ENCODE measurements around the gene ZNF710. TPM values are rescaled to one million over a fixed set of nuclear protein-coding genes. Genes with fewer than 3 reads are reported as not detected.

Gene ZNF710
- total and polyA plus RNA-seq, 9 of the 15 experiments (the other 6 are each of a cell fraction or from before 2014, with no cell fraction given) = 0.56 to 14.2 (median 5.2) TPM

DNA sequence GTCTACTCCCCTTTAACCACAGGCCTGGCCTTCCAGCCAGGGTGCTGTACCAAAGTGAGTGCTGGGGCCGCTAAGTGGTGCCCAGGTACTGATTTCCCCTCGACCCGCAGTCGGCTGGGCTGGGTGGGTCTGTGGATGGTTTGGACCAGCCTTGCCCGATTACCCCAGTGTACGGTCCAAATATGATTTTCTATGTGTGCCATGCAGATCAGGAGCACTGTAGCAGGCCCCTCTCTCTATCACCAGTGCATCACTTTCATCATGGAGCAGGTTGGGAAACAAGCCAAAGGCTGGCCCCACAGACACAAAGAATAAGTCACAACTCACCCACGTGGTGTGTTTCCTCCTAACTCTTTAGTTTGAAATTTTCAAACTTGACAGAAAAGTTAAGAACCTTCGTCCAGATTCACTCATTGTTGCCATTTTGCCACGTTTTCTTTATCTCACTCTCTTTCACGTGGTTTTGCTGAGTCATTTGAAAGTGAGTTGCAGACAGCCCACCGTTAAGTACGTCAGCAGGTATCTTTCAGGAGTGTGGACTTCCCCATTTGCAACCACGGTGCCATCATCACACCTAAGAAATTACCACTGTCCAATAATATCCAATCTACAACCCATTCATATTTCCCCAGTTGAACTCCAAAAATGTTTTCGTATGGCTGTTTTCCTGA, 37.0 kb downstream of the ZNF710 start (continued):
- TF ChIP-seq, protein P1, sequence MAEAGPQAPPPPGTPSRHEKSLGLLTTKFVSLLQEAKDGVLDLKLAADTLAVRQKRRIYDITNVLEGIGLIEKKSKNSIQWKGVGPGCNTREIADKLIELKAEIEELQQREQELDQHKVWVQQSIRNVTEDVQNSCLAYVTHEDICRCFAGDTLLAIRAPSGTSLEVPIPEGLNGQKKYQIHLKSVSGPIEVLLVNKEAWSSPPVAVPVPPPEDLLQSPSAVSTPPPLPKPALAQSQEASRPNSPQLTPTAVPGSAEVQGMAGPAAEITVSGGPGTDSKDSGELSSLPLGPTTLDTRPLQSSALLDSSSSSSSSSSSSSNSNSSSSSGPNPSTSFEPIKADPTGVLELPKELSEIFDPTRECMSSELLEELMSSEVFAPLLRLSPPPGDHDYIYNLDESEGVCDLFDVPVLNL (CRISPR knock-in tag; IDR thresholded peaks at IDR 0.05; ENCODE audit: low read depth) = no peak
- TF ChIP-seq, protein P2, sequence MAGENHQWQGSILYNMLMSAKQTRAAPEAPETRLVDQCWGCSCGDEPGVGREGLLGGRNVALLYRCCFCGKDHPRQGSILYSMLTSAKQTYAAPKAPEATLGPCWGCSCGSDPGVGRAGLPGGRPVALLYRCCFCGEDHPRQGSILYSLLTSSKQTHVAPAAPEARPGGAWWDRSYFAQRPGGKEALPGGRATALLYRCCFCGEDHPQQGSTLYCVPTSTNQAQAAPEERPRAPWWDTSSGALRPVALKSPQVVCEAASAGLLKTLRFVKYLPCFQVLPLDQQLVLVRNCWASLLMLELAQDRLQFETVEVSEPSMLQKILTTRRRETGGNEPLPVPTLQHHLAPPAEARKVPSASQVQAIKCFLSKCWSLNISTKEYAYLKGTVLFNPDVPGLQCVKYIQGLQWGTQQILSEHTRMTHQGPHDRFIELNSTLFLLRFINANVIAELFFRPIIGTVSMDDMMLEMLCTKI (IDR thresholded peaks at IDR 0.05; ENCODE audit: partially characterized antibody) = no peak
- TF ChIP-seq SMAD3 (CRISPR knock-in tag; conservative IDR thresholded peaks at IDR 0.05) (no peak), TCF7 (IDR thresholded peaks at IDR 0.05; ENCODE audit: borderline replicate concordance) (no peak), HOMEZ (CRISPR knock-in tag; IDR thresholded peaks at IDR 0.05) (no peak), SRSF7 (optimal IDR thresholded peaks at IDR 0.05; ENCODE audit: low read depth, low read length) (no peak), SNRNP70 (optimal IDR thresholded peaks at IDR 0.05; ENCODE audit: low read depth, low read length) (no peak), HMGXB4 (CRISPR knock-in tag; IDR thresholded peaks at IDR 0.05) (no peak), ZNF668 (CRISPR knock-in tag; IDR thresholded peaks at IDR 0.05) (peak; percentile 69; the same call in 1 of the 2 replicates), ADNP (tag; IDR thresholded peaks at IDR 0.05) (no peak), CHD1 (IDR thresholded peaks at IDR 0.05; ENCODE audit: low read length) (no peak), RBM39 (optimal IDR thresholded peaks at IDR 0.05; ENCODE audit: low read depth, low read length) (no peak), RHOXF2B (CRISPR knock-in tag; conservative IDR thresholded peaks at IDR 0.05) (no peak), ZNF696 (CRISPR knock-in tag; conservative IDR thresholded peaks at IDR 0.05) (no peak), EHMT2 (IDR thresholded peaks at IDR 0.05) (peak; percentile 55), CBX1 (IDR thresholded peaks at IDR 0.05; ENCODE audit: low read depth) (no peak)
- TF ChIP-seq, protein P3, sequence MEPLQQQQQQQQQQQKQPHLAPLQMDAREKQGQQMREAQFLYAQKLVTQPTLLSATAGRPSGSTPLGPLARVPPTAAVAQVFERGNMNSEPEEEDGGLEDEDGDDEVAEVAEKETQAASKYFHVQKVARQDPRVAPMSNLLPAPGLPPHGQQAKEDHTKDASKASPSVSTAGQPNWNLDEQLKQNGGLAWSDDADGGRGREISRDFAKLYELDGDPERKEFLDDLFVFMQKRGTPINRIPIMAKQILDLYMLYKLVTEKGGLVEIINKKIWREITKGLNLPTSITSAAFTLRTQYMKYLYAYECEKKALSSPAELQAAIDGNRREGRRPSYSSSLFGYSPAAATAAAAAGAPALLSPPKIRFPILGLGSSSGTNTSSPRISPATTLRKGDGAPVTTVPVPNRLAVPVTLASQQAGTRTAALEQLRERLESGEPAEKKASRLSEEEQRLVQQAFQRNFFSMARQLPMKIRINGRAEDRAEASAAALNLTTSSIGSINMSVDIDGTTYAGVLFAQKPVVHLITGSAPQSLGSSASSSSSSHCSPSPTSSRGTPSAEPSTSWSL (CRISPR knock-in tag; IDR thresholded peaks at IDR 0.05; ENCODE audit: borderline replicate concordance) = no peak
- TF ChIP-seq, protein P4, sequence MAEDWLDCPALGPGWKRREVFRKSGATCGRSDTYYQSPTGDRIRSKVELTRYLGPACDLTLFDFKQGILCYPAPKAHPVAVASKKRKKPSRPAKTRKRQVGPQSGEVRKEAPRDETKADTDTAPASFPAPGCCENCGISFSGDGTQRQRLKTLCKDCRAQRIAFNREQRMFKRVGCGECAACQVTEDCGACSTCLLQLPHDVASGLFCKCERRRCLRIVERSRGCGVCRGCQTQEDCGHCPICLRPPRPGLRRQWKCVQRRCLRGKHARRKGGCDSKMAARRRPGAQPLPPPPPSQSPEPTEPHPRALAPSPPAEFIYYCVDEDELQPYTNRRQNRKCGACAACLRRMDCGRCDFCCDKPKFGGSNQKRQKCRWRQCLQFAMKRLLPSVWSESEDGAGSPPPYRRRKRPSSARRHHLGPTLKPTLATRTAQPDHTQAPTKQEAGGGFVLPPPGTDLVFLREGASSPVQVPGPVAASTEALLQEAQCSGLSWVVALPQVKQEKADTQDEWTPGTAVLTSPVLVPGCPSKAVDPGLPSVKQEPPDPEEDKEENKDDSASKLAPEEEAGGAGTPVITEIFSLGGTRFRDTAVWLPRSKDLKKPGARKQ (CRISPR knock-in tag; IDR thresholded peaks at IDR 0.05) = no peak

All from K562 (cell line).